ENCODE measurements around the gene RASL11A.

RASL11A gene

DNA sequence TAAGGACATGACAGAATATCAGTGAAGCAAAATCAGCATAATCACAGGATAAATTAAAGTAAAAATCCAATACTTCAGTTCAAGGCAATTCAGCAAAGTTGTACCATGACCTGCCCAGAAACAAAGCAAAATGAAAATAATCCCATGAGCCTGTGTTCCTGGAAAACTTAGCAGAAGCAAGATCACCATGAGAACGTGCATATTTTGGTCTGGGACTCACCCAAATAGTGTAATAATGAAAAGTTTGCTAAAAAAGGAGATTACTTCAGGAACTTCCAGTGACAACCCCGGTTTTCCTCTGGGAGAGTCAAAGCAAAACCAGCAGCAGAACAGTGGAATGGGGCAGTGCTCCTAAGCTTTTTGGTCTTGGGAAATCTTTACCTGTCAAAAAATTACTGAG is 34.2 kb upstream of the RASL11A start:
- DNase-seq (ENCODE audit: low read depth, low spot score) = no peak
- H3K4me3 ChIP-seq (ENCODE audit: low read depth, low read length) = no peak overlapping the region
- ChIA-PET POLR2A (no interaction called here), CTCF (no interaction called here)
- TF ChIP-seq, protein P1, sequence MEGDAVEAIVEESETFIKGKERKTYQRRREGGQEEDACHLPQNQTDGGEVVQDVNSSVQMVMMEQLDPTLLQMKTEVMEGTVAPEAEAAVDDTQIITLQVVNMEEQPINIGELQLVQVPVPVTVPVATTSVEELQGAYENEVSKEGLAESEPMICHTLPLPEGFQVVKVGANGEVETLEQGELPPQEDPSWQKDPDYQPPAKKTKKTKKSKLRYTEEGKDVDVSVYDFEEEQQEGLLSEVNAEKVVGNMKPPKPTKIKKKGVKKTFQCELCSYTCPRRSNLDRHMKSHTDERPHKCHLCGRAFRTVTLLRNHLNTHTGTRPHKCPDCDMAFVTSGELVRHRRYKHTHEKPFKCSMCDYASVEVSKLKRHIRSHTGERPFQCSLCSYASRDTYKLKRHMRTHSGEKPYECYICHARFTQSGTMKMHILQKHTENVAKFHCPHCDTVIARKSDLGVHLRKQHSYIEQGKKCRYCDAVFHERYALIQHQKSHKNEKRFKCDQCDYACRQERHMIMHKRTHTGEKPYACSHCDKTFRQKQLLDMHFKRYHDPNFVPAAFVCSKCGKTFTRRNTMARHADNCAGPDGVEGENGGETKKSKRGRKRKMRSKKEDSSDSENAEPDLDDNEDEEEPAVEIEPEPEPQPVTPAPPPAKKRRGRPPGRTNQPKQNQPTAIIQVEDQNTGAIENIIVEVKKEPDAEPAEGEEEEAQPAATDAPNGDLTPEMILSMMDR (IDR thresholded peaks at IDR 0.05; ENCODE audit: insufficient read depth, low read length, missing control alignments) = no peak

GRCh38 chr13:27242702-27243101 is 27.9 kb upstream of the RASL11A start:
- ChIA-PET CTCF (no interaction called here), POLR2A (no interaction called here)
- DNase-seq (ENCODE audit: low read depth, low spot score) = no peak
- TF ChIP-seq, protein P1 (IDR thresholded peaks at IDR 0.05; ENCODE audit: insufficient read depth, low read length, missing control alignments) = no peak
- no peak overlapping the region for H3K4me3 ChIP-seq (ENCODE audit: low read depth, low read length)

DNA sequence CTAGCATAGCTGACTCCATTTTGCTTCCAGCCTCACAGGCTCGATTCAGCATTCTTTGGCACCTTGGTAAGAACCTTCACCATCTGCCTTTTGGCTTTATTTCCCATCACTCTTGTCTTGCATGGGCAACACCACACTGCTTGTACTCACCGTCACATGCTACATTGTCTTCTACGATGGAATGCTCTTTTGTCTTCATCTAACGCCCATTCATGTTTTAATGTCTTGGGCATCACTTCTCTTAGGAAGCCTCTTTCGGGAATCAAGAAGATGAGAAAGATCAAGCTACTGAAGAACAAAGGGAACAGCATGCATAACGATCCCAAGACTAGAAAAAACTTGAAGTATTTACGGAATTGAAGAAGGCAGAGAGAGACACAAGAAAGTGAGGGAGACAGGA is 25.0 kb upstream of the RASL11A start:
- no peak for DNase-seq (ENCODE audit: low read depth, low spot score)
- TF ChIP-seq, protein P1 (IDR thresholded peaks at IDR 0.05; ENCODE audit: insufficient read depth, low read length, missing control alignments) = no peak
- no peak overlapping the region for H3K4me3 ChIP-seq (ENCODE audit: low read depth, low read length)
- ChIA-PET POLR2A (no interaction called here), CTCF (no interaction called here)

GRCh38 chr13:27250833-27251165 is 19.8 kb upstream of the RASL11A start:
- TF ChIP-seq, protein P1 (IDR thresholded peaks at IDR 0.05; ENCODE audit: insufficient read depth, low read length, missing control alignments) = no peak
- ChIA-PET CTCF (no interaction called here), POLR2A (interaction anchor here (0.9 to 1.0 kb wide), 2 partner anchors 9 to 39 kb away, joined by 3 to 5 read pairs; no protein-coding TSS in a partner anchor)
- H3K4me3 ChIP-seq (ENCODE audit: low read depth, low read length) = peak overlapping the region; percentile 93
- no peak for DNase-seq (ENCODE audit: low read depth, low spot score)

- TF ChIP-seq, protein P1 (IDR thresholded peaks at IDR 0.05; ENCODE audit: insufficient read depth, low read length, missing control alignments) = no peak
- ChIA-PET CTCF (no interaction called here), POLR2A (interaction anchor here (0.9 to 1.0 kb wide), 2 partner anchors 10 to 40 kb away, joined by 3 to 5 read pairs; no protein-coding TSS in a partner anchor)
- peak; percentile 86 for DNase-seq (ENCODE audit: low read depth, low spot score)
- peak within 1 kb of the TSS; percentile 93 for H3K4me3 ChIP-seq (ENCODE audit: low read depth, low read length)
Observed at GRCh38 chr13:27251166-27252091, 19.2 kb upstream of the RASL11A start, which contains the start of gene RPL21. Gene RPL21, plus strand, starts transcription at chr13:27251558. Its CDS starts 2,219 bp downstream, at chr13:27253777.

- H3K4me3 ChIP-seq (ENCODE audit: low read depth, low read length) = peak overlapping the region; percentile 93
- CTCF ChIA-PET = interaction anchor here (0.9 kb wide), 1 partner anchor 110 kb away, joined by 3 read pairs; no protein-coding TSS in a partner anchor
- TF ChIP-seq, protein P1 (IDR thresholded peaks at IDR 0.05; ENCODE audit: insufficient read depth, low read length, missing control alignments) = no peak
- POLR2A ChIA-PET = interaction anchor here (1.2 kb wide), 1 partner anchor 78 kb away, joined by 3 read pairs; no protein-coding TSS in a partner anchor
- DNase-seq (ENCODE audit: low read depth, low spot score) = no peak
Observed at GRCh38 chr13:27252467-27252866, 18.2 kb upstream of the RASL11A start.
